Fibroblast of lung (primary cell): ENCODE results near the gene LIMK2. TPM values are rescaled to one million over a fixed set of nuclear protein-coding genes. Genes with fewer than 3 reads are reported as not detected.

Experiments used
- DNase-seq, 2 donors: peaks; one replicate each; pipeline versions ENCODE4 v3.0.0 to v3.0.0-alpha.2; 2010; ENCODE audit warnings: low read depth in 2 of 2
- H2AFZ ChIP-seq: 2 replicates; pipeline ENCODE4 v1.5.1; 2012; ENCODE audit warnings: low read length, control low read depth, inconsistent platforms
- H3K27ac ChIP-seq: 2 replicates; pipeline ENCODE4 v1.5.1; 2011; ENCODE audit warnings: low read length, control low read depth; ENCODE audit not compliant: insufficient read depth
- H3K27me3 ChIP-seq: 2 replicates; pipeline ENCODE4 v1.5.1; 2011; ENCODE audit warnings: mild to moderate bottlenecking, low read length; ENCODE audit not compliant: control insufficient read depth, insufficient read depth
- H3K36me3 ChIP-seq: 2 replicates; pipeline ENCODE4 v1.5.1; 2011; ENCODE audit warnings: low read length; ENCODE audit not compliant: control insufficient read depth, insufficient read depth
- H3K4me1 ChIP-seq: 2 replicates; pipeline ENCODE4 v1.5.1; 2011; ENCODE audit warnings: low read length; ENCODE audit not compliant: control insufficient read depth, insufficient read depth; ENCODE audit errors: extremely low read depth
- H3K4me2 ChIP-seq: 2 replicates; pipeline ENCODE4 v1.5.1; 2011; ENCODE audit warnings: low read length, control low read depth; ENCODE audit not compliant: insufficient read depth; ENCODE audit errors: extremely low read depth
- H3K4me3 ChIP-seq, 4 experiments: fragments of 200-600 bp in 1 of 4; sonication (generic) in 1 of 4; replicated peaks in 1 of 4; 2 replicates each; pipeline ENCODE4 v1.5.1; 2011 to 2016; ENCODE audit warnings: low read length in 4 of 4, low read depth in 3 of 4, mild to moderate bottlenecking in 3 of 4, control low read depth in 2 of 4, inconsistent platforms in 1 of 4, mixed read lengths in 1 of 4; ENCODE audit not compliant: insufficient read depth in 1 of 4; ENCODE audit errors: control extremely low read depth in 1 of 4
- H3K79me2 ChIP-seq: 2 replicates; pipeline ENCODE4 v1.5.1; 2012; ENCODE audit warnings: mild to moderate bottlenecking, low read length, inconsistent platforms; ENCODE audit not compliant: control insufficient read depth, insufficient read depth
- H3K9ac ChIP-seq: 2 replicates; pipeline ENCODE4 v1.5.1; 2011; ENCODE audit warnings: mild to moderate bottlenecking, low read length, control low read depth; ENCODE audit not compliant: insufficient read depth
- H3K9me3 ChIP-seq: 2 replicates; pipeline ENCODE4 v1.5.1; 2012; ENCODE audit warnings: low read depth, low read length; ENCODE audit not compliant: control insufficient read depth, insufficient read depth
- H4K20me1 ChIP-seq: 2 replicates; pipeline ENCODE4 v1.5.1; 2011; ENCODE audit warnings: low read length; ENCODE audit not compliant: control insufficient read depth, insufficient read depth; ENCODE audit errors: extremely low read depth
- EZH2 ChIP-seq: IDR thresholded peaks from 2 replicates; pipeline ENCODE4 v1.5.1; 2012; ENCODE audit warnings: low read length, control low read depth, mild to moderate bottlenecking; ENCODE audit errors: missing control alignments
- polyA plus RNA-seq, 2 donors: library from polyadenylated mRNA; depleted of rRNA in 1 of 2; stranded (reverse) in 1 of 2; unstranded in 1 of 2; fragments of >200 nt; gene quantifications; 2 replicates each; pipeline ENCODE4 v1.2.1, GENCODE V29; 2011 to 2012; ENCODE audit warnings: missing spikeins in 1 of 2
- total RNA-seq: library from RNA; depleted of rRNA; stranded (reverse); fragments of >200 nt; gene quantifications from 2 replicates; pipeline ENCODE4 v1.2.1, GENCODE V29; 2014
- TF ChIP-seq, protein P1 (sequence below), 2 donors: IDR thresholded peaks in 1 of 2; conservative IDR thresholded peaks in 1 of 2; 1 replicate in 1 of 2; 2 replicates in 1 of 2; pipeline ENCODE4 v1.5.1; 2011 to 2012; ENCODE audit warnings: low read length in 2 of 2, control low read depth in 1 of 2, inconsistent platforms in 1 of 2, low read depth in 1 of 2, mild to moderate bottlenecking in 1 of 2

LIMK2 gene
- total and polyA plus RNA-seq, 2 donors (not counting 1 experiment from before 2014, with no cell fraction given): 3.4 to 20.0 TPM

DNA sequence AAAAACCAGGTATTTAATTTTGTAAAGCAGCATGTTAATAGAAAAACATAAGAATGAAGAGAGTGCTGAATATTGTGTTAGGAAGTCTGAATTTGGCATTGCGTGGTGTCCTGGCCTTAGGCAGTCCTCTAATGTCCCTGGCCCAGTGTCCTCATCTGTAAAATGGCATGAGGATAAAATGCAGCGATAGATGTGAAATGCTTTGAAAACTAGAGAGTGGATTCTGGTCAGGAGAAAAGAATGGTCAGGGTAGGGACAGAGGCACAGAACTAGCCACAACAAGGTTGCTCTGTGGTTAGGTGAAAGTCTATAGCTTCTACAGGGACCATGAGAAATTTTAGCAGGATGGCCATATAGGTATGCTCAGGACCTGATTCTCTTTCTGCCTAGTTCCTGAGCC, 33.2 kb upstream of the LIMK2 start:
- H3K79me2 ChIP-seq: peaks cover 34% of the 10 kb centered on the region
- H3K4me1 ChIP-seq: peaks cover 10% of the 10 kb centered on the region
- H3K9ac ChIP-seq: no peak overlapping the region
- H3K9me3 ChIP-seq: no peaks in the 10 kb centered on the region
- H3K27me3 ChIP-seq: no peaks in the 10 kb centered on the region
- H3K4me3 ChIP-seq: no peak overlapping the region
- H3K27ac ChIP-seq: no peak overlapping the region
- TF ChIP-seq, protein P1, sequence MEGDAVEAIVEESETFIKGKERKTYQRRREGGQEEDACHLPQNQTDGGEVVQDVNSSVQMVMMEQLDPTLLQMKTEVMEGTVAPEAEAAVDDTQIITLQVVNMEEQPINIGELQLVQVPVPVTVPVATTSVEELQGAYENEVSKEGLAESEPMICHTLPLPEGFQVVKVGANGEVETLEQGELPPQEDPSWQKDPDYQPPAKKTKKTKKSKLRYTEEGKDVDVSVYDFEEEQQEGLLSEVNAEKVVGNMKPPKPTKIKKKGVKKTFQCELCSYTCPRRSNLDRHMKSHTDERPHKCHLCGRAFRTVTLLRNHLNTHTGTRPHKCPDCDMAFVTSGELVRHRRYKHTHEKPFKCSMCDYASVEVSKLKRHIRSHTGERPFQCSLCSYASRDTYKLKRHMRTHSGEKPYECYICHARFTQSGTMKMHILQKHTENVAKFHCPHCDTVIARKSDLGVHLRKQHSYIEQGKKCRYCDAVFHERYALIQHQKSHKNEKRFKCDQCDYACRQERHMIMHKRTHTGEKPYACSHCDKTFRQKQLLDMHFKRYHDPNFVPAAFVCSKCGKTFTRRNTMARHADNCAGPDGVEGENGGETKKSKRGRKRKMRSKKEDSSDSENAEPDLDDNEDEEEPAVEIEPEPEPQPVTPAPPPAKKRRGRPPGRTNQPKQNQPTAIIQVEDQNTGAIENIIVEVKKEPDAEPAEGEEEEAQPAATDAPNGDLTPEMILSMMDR (conservative IDR thresholded peaks at IDR 0.05 in 1 of 2, IDR thresholded peaks at IDR 0.05 in 1 of 2; ENCODE audit: low read depth in 1 of 2, low read length in 2 of 2): no peak
- no peak for TF ChIP-seq EZH2
- H4K20me1 ChIP-seq: no peaks in the 10 kb centered on the region
- no peak overlapping the region for H2AFZ ChIP-seq
- H3K4me2 ChIP-seq: no peak overlapping the region
- H3K36me3 ChIP-seq: no peaks in the 10 kb centered on the region
- no peak for DNase-seq

DNA sequence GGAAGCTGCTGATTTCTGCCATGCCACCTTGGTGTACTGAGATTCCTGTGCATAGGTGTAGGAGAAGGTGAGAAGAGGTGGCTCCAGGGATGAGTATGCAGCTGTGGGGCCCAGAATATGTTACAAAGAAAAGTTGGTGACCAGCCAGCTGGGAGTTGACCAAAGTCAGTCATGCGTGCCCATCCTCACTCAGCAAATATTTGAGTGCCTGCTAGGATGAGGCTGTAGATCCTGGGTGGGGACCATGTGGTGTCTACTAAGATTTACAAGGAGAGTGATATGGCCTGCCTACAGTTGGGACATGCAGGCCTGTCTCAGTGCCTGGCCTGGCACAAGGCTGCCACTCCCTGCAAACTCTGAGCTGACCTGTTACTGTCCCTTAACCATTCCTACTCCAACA, 32.8 kb upstream of the LIMK2 start:
- H3K79me2 ChIP-seq: peaks cover 34% of the 10 kb centered on the region
- H3K27me3 ChIP-seq: no peaks in the 10 kb centered on the region
- no peak overlapping the region for H3K4me3 ChIP-seq
- H2AFZ ChIP-seq: no peak overlapping the region
- H3K4me1 ChIP-seq: peaks cover 6% of the 10 kb centered on the region
- no peak overlapping the region for H3K9ac ChIP-seq
- no peaks in the 10 kb centered on the region for H4K20me1 ChIP-seq
- H3K9me3 ChIP-seq: no peaks in the 10 kb centered on the region
- TF ChIP-seq, protein P1 (conservative IDR thresholded peaks at IDR 0.05 in 1 of 2, IDR thresholded peaks at IDR 0.05 in 1 of 2; ENCODE audit: low read depth in 1 of 2, low read length in 2 of 2): no peak
- TF ChIP-seq EZH2: no peak
- no peaks in the 10 kb centered on the region for H3K36me3 ChIP-seq
- H3K27ac ChIP-seq: no peak overlapping the region
- H3K4me2 ChIP-seq: no peak overlapping the region
- DNase-seq: peak in 1 of 2 donors; percentile 68

DNA sequence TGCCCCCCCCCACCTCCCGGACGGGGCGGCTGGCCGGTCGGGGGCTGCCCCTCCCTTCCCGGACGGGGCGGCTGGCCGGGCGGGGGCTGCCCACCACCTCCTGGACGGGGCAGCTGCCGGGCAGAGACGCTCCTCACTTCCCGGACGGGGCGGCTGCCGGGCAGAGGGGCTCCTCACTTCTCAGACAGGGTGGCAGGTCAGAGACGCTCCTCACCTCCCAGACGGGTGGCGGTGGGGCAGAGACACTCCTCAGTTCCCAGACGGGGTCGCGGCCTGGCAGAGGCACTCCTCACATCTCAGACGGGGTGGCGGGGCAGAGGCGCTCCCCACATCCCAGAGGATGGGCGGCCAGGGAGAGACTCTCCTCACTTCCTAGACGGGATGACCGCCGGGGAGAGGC, 28.1 kb upstream of the LIMK2 start:
- Histone ChIP-seq H3K27ac (no peak overlapping the region), H4K20me1 (no peaks in the 10 kb centered on the region), H2AFZ (no peak overlapping the region), H3K9ac (no peak overlapping the region), H3K27me3 (no peaks in the 10 kb centered on the region), H3K4me2 (no peak overlapping the region), H3K36me3 (peaks cover 1% of the 10 kb centered on the region), H3K4me3 (no peak overlapping the region), H3K4me1 (peaks cover 2% of the 10 kb centered on the region), H3K9me3 (no peaks in the 10 kb centered on the region), H3K79me2 (peaks cover 11% of the 10 kb centered on the region)
- TF ChIP-seq EZH2: no peak
- TF ChIP-seq, protein P1 (conservative IDR thresholded peaks at IDR 0.05 in 1 of 2, IDR thresholded peaks at IDR 0.05 in 1 of 2; ENCODE audit: low read depth in 1 of 2, low read length in 2 of 2): no peak
- DNase-seq: no peak
